ENCODE results near the gene PARVG. TPM values are rescaled to one million over a fixed set of nuclear protein-coding genes. Genes with fewer than 3 reads are reported as not detected.

PARVG gene
- total RNA-seq, 1 donor from 2014 or later, result 3.1 TPM

GRCh38 chr22:44142421-44143104 lies 38.2 kb upstream of the PARVG start:
- no peak overlapping the region for H3K27ac ChIP-seq (ENCODE audit: low read depth, low read length)
- peaks cover 32 to 56% (median 38%) of the 10 kb centered on the region in 3 donors for H3K36me3 ChIP-seq (ENCODE audit: control insufficient read depth in 3 of 3, insufficient read depth in 3 of 3, low read length in 3 of 3)
- no peak overlapping the region for H3K4me3 ChIP-seq (ENCODE audit: low read length in 3 of 3)
- no peaks in the 10 kb centered on the region for H3K27me3 ChIP-seq (ENCODE audit: control insufficient read depth in 3 of 3, insufficient read depth in 3 of 3, low read length in 3 of 3)
- H3K4me1 ChIP-seq (ENCODE audit: control insufficient read depth in 3 of 3, insufficient read depth in 3 of 3, low read length in 3 of 3), result peaks cover 4 to 7% (median 5%) of the 10 kb centered on the region in 3 donors
- H3K9ac ChIP-seq (ENCODE audit: low read depth in 1 of 3, low read length in 3 of 3), result no peak overlapping the region
- peaks cover 0 to under 1% (median 0%) of the 10 kb centered on the region in 3 donors for H3K9me3 ChIP-seq (ENCODE audit: control insufficient read depth in 3 of 3, low read length in 3 of 3)

GRCh38 chr22:44143105-44143474 lies 37.6 kb upstream of the PARVG start:
- Histone ChIP-seq H3K9ac (ENCODE audit: low read depth in 1 of 3, low read length in 3 of 3) (no peak overlapping the region), H3K4me1 (ENCODE audit: control insufficient read depth in 3 of 3, insufficient read depth in 3 of 3, low read length in 3 of 3) (peaks cover 4 to 7% (median 5%) of the 10 kb centered on the region in 3 donors), H3K9me3 (ENCODE audit: control insufficient read depth in 3 of 3, low read length in 3 of 3) (no peaks in the 10 kb centered on the region), H3K36me3 (ENCODE audit: control insufficient read depth in 3 of 3, insufficient read depth in 3 of 3, low read length in 3 of 3) (peaks cover 27 to 53% (median 35%) of the 10 kb centered on the region in 3 donors), H3K27ac (ENCODE audit: low read depth, low read length) (no peak overlapping the region), H3K27me3 (ENCODE audit: control insufficient read depth in 3 of 3, insufficient read depth in 3 of 3, low read length in 3 of 3) (no peaks in the 10 kb centered on the region), H3K4me3 (ENCODE audit: low read length in 3 of 3) (no peak overlapping the region)

- Histone ChIP-seq H3K4me3 (ENCODE audit: low read length in 3 of 3) (no peak overlapping the region), H3K4me1 (ENCODE audit: control insufficient read depth in 3 of 3, insufficient read depth in 3 of 3, low read length in 3 of 3) (peaks cover 4 to 7% (median 5%) of the 10 kb centered on the region in 3 donors), H3K9me3 (ENCODE audit: control insufficient read depth in 3 of 3, low read length in 3 of 3) (no peaks in the 10 kb centered on the region), H3K36me3 (ENCODE audit: control insufficient read depth in 3 of 3, insufficient read depth in 3 of 3, low read length in 3 of 3) (peaks cover 22 to 51% (median 30%) of the 10 kb centered on the region in 3 donors), H3K27me3 (ENCODE audit: control insufficient read depth in 3 of 3, insufficient read depth in 3 of 3, low read length in 3 of 3) (no peaks in the 10 kb centered on the region), H3K9ac (ENCODE audit: low read depth in 1 of 3, low read length in 3 of 3) (no peak overlapping the region), H3K27ac (ENCODE audit: low read depth, low read length) (no peak overlapping the region)
Observed at GRCh38 chr22:44143579-44143978, 37.1 kb upstream of the PARVG start.

GRCh38 chr22:44144046-44144569 lies 36.6 kb upstream of the PARVG start:
- no peak overlapping the region for H3K4me3 ChIP-seq (ENCODE audit: low read length in 3 of 3)
- H3K27ac ChIP-seq (ENCODE audit: low read depth, low read length), result no peak overlapping the region

GRCh38 chr22:44145544-44145943 lies 35.2 kb upstream of the PARVG start:
- no peaks in the 10 kb centered on the region for H3K27me3 ChIP-seq (ENCODE audit: control insufficient read depth in 3 of 3, insufficient read depth in 3 of 3, low read length in 3 of 3)
- H3K9me3 ChIP-seq (ENCODE audit: control insufficient read depth in 3 of 3, low read length in 3 of 3), result no peaks in the 10 kb centered on the region
- no peak overlapping the region for H3K27ac ChIP-seq (ENCODE audit: low read depth, low read length)
- peaks cover 16 to 44% (median 27%) of the 10 kb centered on the region in 3 donors for H3K36me3 ChIP-seq (ENCODE audit: control insufficient read depth in 3 of 3, insufficient read depth in 3 of 3, low read length in 3 of 3)
- no peak overlapping the region for H3K9ac ChIP-seq (ENCODE audit: low read depth in 1 of 3, low read length in 3 of 3)
- H3K4me1 ChIP-seq (ENCODE audit: control insufficient read depth in 3 of 3, insufficient read depth in 3 of 3, low read length in 3 of 3), result peaks cover 5 to 7% (median 7%) of the 10 kb centered on the region in 3 donors
- H3K4me3 ChIP-seq (ENCODE audit: low read length in 3 of 3), result no peak overlapping the region

More at GRCh38 chr22:44144046-44144569, 36.6 kb upstream of the PARVG start:
- Histone ChIP-seq H3K27me3 (ENCODE audit: control insufficient read depth in 3 of 3, insufficient read depth in 3 of 3, low read length in 3 of 3) (no peaks in the 10 kb centered on the region), H3K4me1 (ENCODE audit: control insufficient read depth in 3 of 3, insufficient read depth in 3 of 3, low read length in 3 of 3) (peaks cover 5 to 7% (median 7%) of the 10 kb centered on the region in 3 donors), H3K36me3 (ENCODE audit: control insufficient read depth in 3 of 3, insufficient read depth in 3 of 3, low read length in 3 of 3) (peaks cover 20 to 48% (median 28%) of the 10 kb centered on the region in 3 donors), H3K9ac (ENCODE audit: low read depth in 1 of 3, low read length in 3 of 3) (no peak overlapping the region), H3K9me3 (ENCODE audit: control insufficient read depth in 3 of 3, low read length in 3 of 3) (no peaks in the 10 kb centered on the region)

GRCh38 chr22:44146088-44146861 lies 34.5 kb upstream of the PARVG start:
- no peak overlapping the region for H3K27ac ChIP-seq (ENCODE audit: low read depth, low read length)
- H3K4me1 ChIP-seq (ENCODE audit: control insufficient read depth in 3 of 3, insufficient read depth in 3 of 3, low read length in 3 of 3), result peaks cover 5 to 7% (median 7%) of the 10 kb centered on the region in 3 donors
- H3K4me3 ChIP-seq (ENCODE audit: low read length in 3 of 3), result peak overlapping the region in 1 of 3 donors; percentile 6
- no peaks in the 10 kb centered on the region for H3K27me3 ChIP-seq (ENCODE audit: control insufficient read depth in 3 of 3, insufficient read depth in 3 of 3, low read length in 3 of 3)
- no peak overlapping the region for H3K9ac ChIP-seq (ENCODE audit: low read depth in 1 of 3, low read length in 3 of 3)
- peaks cover 18 to 46% (median 24%) of the 10 kb centered on the region in 3 donors for H3K36me3 ChIP-seq (ENCODE audit: control insufficient read depth in 3 of 3, insufficient read depth in 3 of 3, low read length in 3 of 3)
- no peaks in the 10 kb centered on the region for H3K9me3 ChIP-seq (ENCODE audit: control insufficient read depth in 3 of 3, low read length in 3 of 3)

- H3K27ac ChIP-seq (ENCODE audit: low read depth, low read length), result no peak overlapping the region
- H3K9me3 ChIP-seq (ENCODE audit: control insufficient read depth in 3 of 3, low read length in 3 of 3), result no peaks in the 10 kb centered on the region
- H3K9ac ChIP-seq (ENCODE audit: low read depth in 1 of 3, low read length in 3 of 3), result no peak overlapping the region
- no peak overlapping the region for H3K4me3 ChIP-seq (ENCODE audit: low read length in 3 of 3)
- H3K4me1 ChIP-seq (ENCODE audit: control insufficient read depth in 3 of 3, insufficient read depth in 3 of 3, low read length in 3 of 3), result peaks cover 5 to 7% (median 7%) of the 10 kb centered on the region in 3 donors
- H3K36me3 ChIP-seq (ENCODE audit: control insufficient read depth in 3 of 3, insufficient read depth in 3 of 3, low read length in 3 of 3), result peaks cover 24 to 46% (median 31%) of the 10 kb centered on the region in 3 donors
- no peaks in the 10 kb centered on the region for H3K27me3 ChIP-seq (ENCODE audit: control insufficient read depth in 3 of 3, insufficient read depth in 3 of 3, low read length in 3 of 3)
Observed at GRCh38 chr22:44147008-44147645, 33.6 kb upstream of the PARVG start.

GRCh38 chr22:44147821-44148574 lies 32.7 kb upstream of the PARVG start:
- peaks cover 5 to 7% (median 7%) of the 10 kb centered on the region in 3 donors for H3K4me1 ChIP-seq (ENCODE audit: control insufficient read depth in 3 of 3, insufficient read depth in 3 of 3, low read length in 3 of 3)
- peaks cover 25 to 39% (median 29%) of the 10 kb centered on the region in 3 donors for H3K36me3 ChIP-seq (ENCODE audit: control insufficient read depth in 3 of 3, insufficient read depth in 3 of 3, low read length in 3 of 3)
- H3K4me3 ChIP-seq (ENCODE audit: low read length in 3 of 3), result no peak overlapping the region
- H3K27ac ChIP-seq (ENCODE audit: low read depth, low read length), result no peak overlapping the region
- H3K27me3 ChIP-seq (ENCODE audit: control insufficient read depth in 3 of 3, insufficient read depth in 3 of 3, low read length in 3 of 3), result no peaks in the 10 kb centered on the region
- no peaks in the 10 kb centered on the region for H3K9me3 ChIP-seq (ENCODE audit: control insufficient read depth in 3 of 3, low read length in 3 of 3)
- H3K9ac ChIP-seq (ENCODE audit: low read depth in 1 of 3, low read length in 3 of 3), result no peak overlapping the region

GRCh38 chr22:44151676-44152075 lies 29.0 kb upstream of the PARVG start:
- no peak overlapping the region for H3K9ac ChIP-seq (ENCODE audit: low read depth in 1 of 3, low read length in 3 of 3)
- peaks cover 0 to 3% (median 0%) of the 10 kb centered on the region in 3 donors for H3K4me1 ChIP-seq (ENCODE audit: control insufficient read depth in 3 of 3, insufficient read depth in 3 of 3, low read length in 3 of 3)
- H3K27ac ChIP-seq (ENCODE audit: low read depth, low read length), result no peak overlapping the region
- H3K27me3 ChIP-seq (ENCODE audit: control insufficient read depth in 3 of 3, insufficient read depth in 3 of 3, low read length in 3 of 3), result no peaks in the 10 kb centered on the region
- no peak overlapping the region for H3K4me3 ChIP-seq (ENCODE audit: low read length in 3 of 3)
- H3K9me3 ChIP-seq (ENCODE audit: control insufficient read depth in 3 of 3, low read length in 3 of 3), result no peaks in the 10 kb centered on the region
- peaks cover 27 to 37% (median 31%) of the 10 kb centered on the region in 3 donors for H3K36me3 ChIP-seq (ENCODE audit: control insufficient read depth in 3 of 3, insufficient read depth in 3 of 3, low read length in 3 of 3)
